T-cell (primary cell): ENCODE data around the gene LIMS2. TPM values are rescaled to one million over a fixed set of nuclear protein-coding genes. Genes with fewer than 3 reads are reported as not detected.

ENCODE experiments used
- ATAC-seq, 4 experiments: fragments of 200-7000 bp in 3 of 4; fragments of 150-1000 bp in 1 of 4; cut with Tn5 transposase; replicated peaks in 1 of 4; 1 replicate in 3 of 4; 2 replicates in 1 of 4; pipeline ENCODE4 v1.10.0; 2021; ENCODE audit warnings: moderate library complexity in 3 of 4, mild to moderate bottlenecking in 2 of 4, moderate number of reproducible peaks in 1 of 4
- CTCF ChIA-PET, 2 donors: fragments of 300-600 bp; sonication (Branson Sonifier 250); formaldehyde crosslinking; loops; one replicate each; lab custom pipeline; 2022; ENCODE audit warnings: antibody characterized with exemption in 2 of 2; lab: Charles Lee
- POLR2A ChIA-PET, 2 donors: fragments of 300-600 bp; sonication (Branson Sonifier 250); formaldehyde crosslinking; loops; one replicate each; lab custom pipeline; 2022; ENCODE audit warnings: antibody characterized with exemption in 2 of 2; lab: Charles Lee
- DNase-seq, 35 experiments: peaks; one replicate each; pipeline versions ENCODE4 v3.0.0 to v3.0.0-alpha.2; 2013 to 2023
- H3K27ac ChIP-seq: one replicate; pipeline ENCODE4 v1.5.1; 2013; ENCODE audit warnings: low read length
- H3K27me3 ChIP-seq, 2 experiments: replicated peaks in 1 of 2; 1 replicate in 1 of 2; 2 replicates in 1 of 2; pipeline versions ENCODE4 v1.6.1 to v1.7.0; 2013; ENCODE audit warnings: low read length in 1 of 2, mixed read lengths in 1 of 2; ENCODE audit not compliant: control insufficient read depth in 2 of 2, insufficient read depth in 2 of 2; ENCODE audit errors: extremely low read depth in 1 of 2
- H3K36me3 ChIP-seq, 2 donors: 1 replicate in 1 of 2; 2 replicates in 1 of 2; pipeline versions ENCODE4 v1.6.1 to v1.7.0; 2013; ENCODE audit warnings: low read length in 1 of 2; ENCODE audit not compliant: control insufficient read depth in 2 of 2, insufficient read depth in 1 of 2; ENCODE audit errors: extremely low read depth in 1 of 2
- H3K4me1 ChIP-seq, 2 experiments: 1 replicate in 1 of 2; 2 replicates in 1 of 2; pipeline versions ENCODE4 v1.6.1 to v1.7.0; 2013; ENCODE audit warnings: low read length in 2 of 2, mixed read lengths in 1 of 2; ENCODE audit not compliant: insufficient read depth in 2 of 2, control insufficient read depth in 1 of 2; ENCODE audit errors: extremely low read depth in 1 of 2
- H3K4me3 ChIP-seq, 2 donors: 1 replicate in 1 of 2; 2 replicates in 1 of 2; pipeline versions ENCODE4 v1.5.1 to v1.7.0; 2013; ENCODE audit warnings: mild to moderate bottlenecking in 2 of 2, low read length in 1 of 2, moderate library complexity in 1 of 2; ENCODE audit not compliant: control insufficient read depth in 1 of 2; ENCODE audit errors: extremely low read depth in 1 of 2
- H3K9me3 ChIP-seq: 2 replicates; pipeline ENCODE4 v1.7.0; 2013
- H3K27ac Mint-ChIP-seq, 2 donors: one replicate each; pipeline ENCODE4 v1.8.0; 2020 to 2021; ENCODE audit warnings: mild to moderate bottlenecking in 2 of 2, mixed read lengths in 2 of 2
- H3K27me3 Mint-ChIP-seq, 2 donors: one replicate each; pipeline ENCODE4 v1.8.0; 2021 to 2022; ENCODE audit warnings: mixed read lengths in 2 of 2
- H3K36me3 Mint-ChIP-seq: one replicate; pipeline ENCODE4 v1.8.0; 2021; ENCODE audit warnings: mixed read lengths
- H3K4me1 Mint-ChIP-seq, 3 donors: one replicate each; pipeline ENCODE4 v1.8.0; 2020 to 2022; ENCODE audit warnings: mixed read lengths in 3 of 3, mild to moderate bottlenecking in 1 of 3
- H3K4me3 Mint-ChIP-seq, 3 donors: one replicate each; pipeline ENCODE4 v1.8.0; 2020 to 2022; ENCODE audit warnings: mild to moderate bottlenecking in 3 of 3, mixed read lengths in 3 of 3, moderate library complexity in 3 of 3
- H3K9me3 Mint-ChIP-seq, 3 donors: one replicate each; pipeline ENCODE4 v1.8.0; 2020 to 2022; ENCODE audit warnings: mixed read lengths in 3 of 3
- WGBS: methylation state at CpG from one replicate; pipeline ENCODE4 v1.1.5; 2013; ENCODE audit warnings: missing lambda C conversion rate; ENCODE audit not compliant: insufficient coverage; 5-methylcytosine and 5-hydroxymethylcytosine counted together
- total RNA-seq, 35 experiments: library from RNA in 6 of 35; stranded (reverse) in 6 of 35; fragments of 120-200 nt in 1 of 35; gene quantifications; one replicate each; pipeline versions ENCODE4 v1.2.1 to v1.2.4 and lab custom pipeline; 2013 to 2026

LIMS2 gene
- total RNA-seq, 5 donors from 2014 or later (not counting 1 experiment from before 2014, with no cell fraction given) = 8.4 to 14.8 (median 10.3) TPM

DNA sequence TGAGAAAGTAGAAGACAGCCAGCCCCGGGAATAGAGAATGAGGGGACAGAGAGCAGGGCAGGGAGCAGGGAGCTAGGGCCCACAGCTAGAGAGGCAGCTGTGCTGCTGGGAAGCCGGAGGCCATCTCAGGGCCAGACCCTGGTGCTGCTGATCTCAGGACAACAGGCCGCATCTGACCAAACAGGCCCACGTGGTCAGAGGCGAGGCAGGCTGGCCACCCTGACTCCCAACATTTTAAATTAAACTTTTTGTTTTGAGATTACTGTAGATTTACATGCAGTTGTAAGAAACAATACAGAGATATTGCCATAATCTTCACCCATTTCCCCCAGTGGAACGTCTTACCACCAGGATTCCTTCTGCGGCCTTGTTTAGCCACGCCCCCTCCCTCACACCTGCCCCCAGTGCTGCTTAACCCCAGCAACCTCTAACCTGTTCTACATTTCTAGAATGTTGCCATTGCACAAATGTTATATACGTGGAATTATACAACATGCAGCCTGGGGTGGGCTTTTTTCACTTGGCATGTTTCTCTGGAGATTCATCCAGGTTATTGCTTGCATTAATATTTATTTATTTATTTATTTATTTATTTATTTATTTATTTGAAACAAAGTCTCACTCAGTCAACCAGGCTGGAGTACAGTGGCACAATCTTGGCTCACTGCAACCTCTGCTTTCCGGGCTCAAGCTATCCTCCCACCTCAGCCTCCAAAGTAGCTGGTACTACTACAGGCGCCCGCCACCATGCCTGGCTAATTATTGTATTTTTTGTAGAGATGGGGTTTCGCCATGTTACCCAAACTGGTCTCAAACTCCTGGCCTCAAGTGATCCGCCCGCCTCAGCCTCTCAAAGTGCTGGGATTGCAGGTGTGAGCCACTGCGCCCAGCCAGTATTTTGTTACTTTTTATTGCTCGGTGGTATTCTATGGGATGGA, 78.0 kb downstream of the LIMS2 start:
- H3K27ac Mint-ChIP-seq = no peak overlapping the region
- Histone ChIP-seq H3K4me1 (no peaks in the 10 kb centered on the region), H3K27me3 (peaks cover 0 to 2% of the 10 kb centered on the region in 2 experiments), H3K4me3 (no peak overlapping the region), H3K27ac (no peak overlapping the region), H3K9me3 (no peaks in the 10 kb centered on the region), H3K36me3 (no peaks in the 10 kb centered on the region)
- peaks cover 0 to 2% (median 0%) of the 10 kb centered on the region in 3 donors for H3K4me1 Mint-ChIP-seq
- ATAC-seq = no peak
- WGBS = 77% methylated on average over 6 of the region's 17 CpGs
- POLR2A ChIA-PET = no interaction called here
- H3K36me3 Mint-ChIP-seq = no peaks in the 10 kb centered on the region
- H3K4me3 Mint-ChIP-seq = no peak overlapping the region
- H3K9me3 Mint-ChIP-seq = peaks cover 0 to 3% (median 0%) of the 10 kb centered on the region in 3 donors
- CTCF ChIA-PET = no interaction called here
- peaks cover 0 to 2% of the 10 kb centered on the region in 2 donors for H3K27me3 Mint-ChIP-seq
- no peak for DNase-seq

DNA sequence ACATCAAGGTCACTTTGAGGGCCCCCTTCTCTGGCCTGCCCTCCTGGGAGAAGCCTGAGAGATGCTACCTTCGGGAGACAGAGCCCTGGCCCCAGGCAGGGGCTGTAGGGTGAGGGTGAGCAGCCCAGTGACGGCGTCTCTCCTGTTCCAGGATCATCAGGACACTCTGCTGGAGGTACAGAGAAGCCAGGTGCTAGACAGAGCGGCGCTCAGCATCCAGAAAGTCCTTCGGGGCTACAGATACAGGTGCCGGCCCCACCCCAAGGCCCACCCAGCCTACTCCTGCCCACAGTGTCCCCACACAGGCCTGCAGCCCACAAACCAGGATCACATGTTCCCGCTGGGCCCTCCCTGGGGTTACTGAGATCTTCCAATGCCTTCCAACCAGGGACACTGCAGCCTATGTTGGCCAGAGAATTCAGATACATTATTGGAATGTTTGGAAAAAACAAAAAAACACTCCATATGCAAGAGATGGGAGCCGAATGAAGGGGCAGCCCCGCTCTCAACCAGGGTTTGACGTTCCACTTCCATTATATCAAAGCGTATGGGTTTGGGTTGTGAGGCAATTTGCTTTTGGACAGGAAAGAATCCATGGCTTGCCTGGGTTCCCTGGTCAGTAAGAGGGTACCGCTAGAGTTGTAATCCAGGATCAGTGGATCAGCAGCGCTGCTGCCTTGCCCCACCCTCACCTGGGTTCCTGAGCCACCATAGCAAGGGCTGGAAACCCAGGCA, 78.9 kb downstream of the LIMS2 start:
- no peak for DNase-seq
- WGBS = 87% methylated on average over 12 of the region's 14 CpGs
- peaks cover 0 to 2% (median 0%) of the 10 kb centered on the region in 3 donors for H3K4me1 Mint-ChIP-seq
- peaks cover 0 to under 1% of the 10 kb centered on the region in 2 experiments for H3K4me1 ChIP-seq
- no peak for ATAC-seq
- peaks cover 0 to 2% of the 10 kb centered on the region in 2 donors for H3K27me3 Mint-ChIP-seq
- no peak overlapping the region for H3K4me3 ChIP-seq
- H3K9me3 Mint-ChIP-seq = no peaks in the 10 kb centered on the region
- POLR2A ChIA-PET = no interaction called here
- no peaks in the 10 kb centered on the region for H3K36me3 ChIP-seq
- CTCF ChIA-PET = no interaction called here
- H3K27me3 ChIP-seq = no peaks in the 10 kb centered on the region
- H3K27ac Mint-ChIP-seq = no peak overlapping the region
- H3K9me3 ChIP-seq = no peaks in the 10 kb centered on the region
- no peak overlapping the region for H3K27ac ChIP-seq
- H3K36me3 Mint-ChIP-seq = no peaks in the 10 kb centered on the region
- H3K4me3 Mint-ChIP-seq = no peak overlapping the region

DNA sequence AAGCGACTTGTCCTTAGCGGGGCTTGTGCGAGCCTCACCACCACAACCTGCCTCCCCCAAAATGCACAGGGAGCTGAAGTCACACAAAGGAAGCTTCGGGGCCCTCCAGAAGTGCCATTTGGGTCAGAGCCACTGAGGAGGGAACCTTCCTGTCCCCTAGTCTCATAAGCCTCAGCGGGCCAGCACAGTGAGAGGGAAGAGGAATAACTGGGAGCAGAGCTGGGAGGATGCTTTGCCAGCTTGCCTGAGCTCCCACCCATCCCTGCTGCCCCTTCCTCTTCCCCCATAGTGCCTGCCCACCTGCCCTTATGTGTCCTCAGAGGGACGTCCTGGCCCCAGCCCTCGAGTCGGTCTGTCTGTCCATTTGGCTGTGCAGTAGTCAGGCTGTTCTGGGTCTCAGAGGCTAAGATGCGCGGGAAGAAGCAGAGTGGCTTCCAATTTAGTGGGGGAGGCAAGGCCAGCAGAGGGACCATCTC, 81.2 kb downstream of the LIMS2 start:
- WGBS = 93% methylated on average over 5 of the region's 10 CpGs
- Histone ChIP-seq H3K36me3 (no peaks in the 10 kb centered on the region), H3K27me3 (no peaks in the 10 kb centered on the region), H3K4me1 (peaks cover 0 to 5% of the 10 kb centered on the region in 2 experiments), H3K27ac (no peak overlapping the region), H3K4me3 (no peak overlapping the region), H3K9me3 (no peaks in the 10 kb centered on the region)
- Mint-ChIP-seq H3K36me3 (no peaks in the 10 kb centered on the region), H3K27ac (no peak overlapping the region), H3K4me3 (no peak overlapping the region), H3K27me3 (no peaks in the 10 kb centered on the region), H3K9me3 (no peaks in the 10 kb centered on the region), H3K4me1 (peaks cover 0 to 6% (median 5%) of the 10 kb centered on the region in 3 donors)
- ChIA-PET POLR2A (no interaction called here), CTCF (interaction anchor here in 1 of 2 donors (1.2 kb wide), 1 partner anchor 44 kb away, joined by 3 read pairs; no protein-coding TSS in a partner anchor)
- DNase-seq (no peak), ATAC-seq (no peak)

DNA sequence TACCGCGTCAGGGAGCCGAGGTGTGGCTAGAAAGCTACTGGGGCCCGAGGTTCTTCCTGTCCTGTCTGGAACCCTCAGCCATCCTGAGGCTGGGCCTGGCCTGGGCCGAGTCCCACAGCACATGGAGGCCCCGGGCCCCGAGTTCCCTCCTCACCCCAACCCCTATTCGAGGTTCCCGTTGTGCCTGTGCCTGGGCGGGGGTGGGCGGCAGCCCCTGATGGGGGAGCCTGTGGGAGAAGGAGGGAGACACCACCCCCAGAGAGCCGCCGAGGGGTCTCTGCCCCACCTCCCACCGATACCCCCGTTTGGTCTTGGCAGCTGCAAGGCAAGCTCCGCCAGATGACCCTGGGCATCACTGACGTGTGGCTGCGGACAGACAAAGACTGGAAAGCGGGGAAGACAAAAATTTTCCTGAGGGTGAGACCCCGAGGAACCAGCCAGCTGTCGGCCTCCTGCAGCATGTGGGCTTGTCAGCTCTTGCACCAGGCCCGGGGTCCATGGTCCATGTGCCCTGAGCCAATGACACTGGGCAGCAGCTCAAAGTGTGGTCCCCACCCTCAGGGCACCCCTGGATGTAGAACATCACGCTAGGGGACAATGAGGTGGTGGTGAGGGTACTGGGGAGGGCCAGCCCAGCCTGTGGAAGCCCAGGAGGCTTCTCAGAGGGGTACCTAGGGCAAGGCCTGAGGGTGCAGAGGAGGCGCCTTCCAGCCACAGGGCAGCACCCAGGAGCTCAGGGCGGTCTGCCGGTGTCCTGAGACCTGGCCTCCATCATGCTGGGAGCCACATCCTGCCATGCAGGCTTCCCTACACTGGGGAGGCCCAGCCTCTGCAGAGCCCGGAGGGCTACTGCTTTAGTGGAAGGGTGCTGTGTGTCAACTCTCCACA, 81.9 kb downstream of the LIMS2 start:
- DNase-seq = peak in 1 of 35 experiments; percentile 4
- peaks cover 0 to 6% (median 5%) of the 10 kb centered on the region in 3 donors for H3K4me1 Mint-ChIP-seq
- no peak overlapping the region for H3K27ac Mint-ChIP-seq
- ChIA-PET CTCF (interaction anchor here in 1 of 2 donors (0.8 to 1.2 kb wide), 3 partner anchors 45 to 109 kb away, joined by 3 read pairs; no protein-coding TSS in a partner anchor), POLR2A (interaction anchor here in 1 of 2 donors (0.6 kb wide), 1 partner anchor 52 kb away, joined by 3 read pairs; no protein-coding TSS in a partner anchor)
- Histone ChIP-seq H3K4me3 (no peak overlapping the region), H3K36me3 (no peaks in the 10 kb centered on the region), H3K9me3 (no peaks in the 10 kb centered on the region), H3K4me1 (peaks cover 0 to 5% of the 10 kb centered on the region in 2 experiments), H3K27ac (no peak overlapping the region), H3K27me3 (no peaks in the 10 kb centered on the region)
- WGBS = 84% methylated on average over 19 of the region's 27 CpGs
- no peak for ATAC-seq
- H3K36me3 Mint-ChIP-seq = no peaks in the 10 kb centered on the region
- H3K27me3 Mint-ChIP-seq = no peaks in the 10 kb centered on the region
- no peaks in the 10 kb centered on the region for H3K9me3 Mint-ChIP-seq
- no peak overlapping the region for H3K4me3 Mint-ChIP-seq

DNA sequence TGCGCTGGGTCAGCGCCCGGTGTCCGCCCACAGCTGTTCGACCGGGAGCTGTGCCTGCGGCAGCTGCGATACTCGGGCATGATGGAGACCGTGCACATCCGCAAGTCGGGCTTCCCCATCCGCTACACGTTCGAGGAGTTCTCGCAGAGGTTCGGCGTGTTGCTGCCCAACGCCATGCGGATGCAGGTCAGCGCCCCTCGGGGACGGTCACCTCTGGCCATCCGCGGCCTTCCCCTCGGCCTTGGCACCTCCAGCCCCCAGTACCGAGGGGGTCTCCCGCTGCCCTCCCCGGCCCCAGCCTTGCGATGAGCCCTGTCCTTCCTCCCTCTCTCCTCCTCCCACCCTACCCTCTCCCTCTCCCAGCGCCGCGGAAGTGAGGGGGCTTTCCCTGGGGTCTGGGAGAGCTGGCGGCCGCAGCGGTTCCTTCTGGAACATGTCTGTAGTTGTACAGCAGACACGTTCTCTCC, 82.5 kb downstream of the LIMS2 start:
- no peaks in the 10 kb centered on the region for H3K27me3 ChIP-seq
- 90% methylated on average over 25 of the region's 37 CpGs for WGBS
- DNase-seq = no peak
- no peak overlapping the region for H3K27ac ChIP-seq
- Mint-ChIP-seq H3K4me3 (no peak overlapping the region), H3K27me3 (no peaks in the 10 kb centered on the region), H3K36me3 (no peaks in the 10 kb centered on the region), H3K4me1 (peaks cover 0 to 6% (median 5%) of the 10 kb centered on the region in 3 donors), H3K9me3 (no peaks in the 10 kb centered on the region), H3K27ac (no peak overlapping the region)
- no peaks in the 10 kb centered on the region for H3K36me3 ChIP-seq
- no peak overlapping the region for H3K4me3 ChIP-seq
- CTCF ChIA-PET = interaction anchor here in 1 of 2 donors (0.8 to 2.4 kb wide), 3 partner anchors 48 to 110 kb away, joined by 3 to 35 read pairs (median 3); no protein-coding TSS in a partner anchor
- ATAC-seq = no peak
- no peaks in the 10 kb centered on the region for H3K9me3 ChIP-seq
- peaks cover 0 to 5% of the 10 kb centered on the region in 2 experiments for H3K4me1 ChIP-seq
- POLR2A ChIA-PET = no interaction called here
